Ishikawa (cell line): ENCODE measurements around the gene ANP32B.
A peak's percentile ranks its signal among the peaks of the same experiment; 100 is the strongest.

ENCODE experiments used
- CEBPB ChIP-seq: IDR thresholded peaks from 2 replicates; pipeline ENCODE4 v1.6.1; 2012
- CREB1 ChIP-seq: IDR thresholded peaks from 2 replicates; pipeline ENCODE4 v1.6.1; 2012; ENCODE audit warnings: low read depth
- EGR1 ChIP-seq: IDR thresholded peaks from 2 replicates; pipeline ENCODE4 v1.6.1; 2012
- EP300 ChIP-seq: IDR thresholded peaks from 2 replicates; pipeline ENCODE4 v1.6.1; 2012; ENCODE audit warnings: borderline replicate concordance
- FOXM1 ChIP-seq: IDR thresholded peaks from 2 replicates; pipeline ENCODE4 v1.6.1; 2012; ENCODE audit warnings: low read depth, borderline replicate concordance
- NFIC ChIP-seq: IDR thresholded peaks from 2 replicates; pipeline ENCODE4 v1.6.1; 2012
- RAD21 ChIP-seq: IDR thresholded peaks from 2 replicates; pipeline ENCODE4 v1.6.1; 2012; ENCODE audit warnings: low read depth
- TAF1 ChIP-seq: IDR thresholded peaks from 2 replicates; pipeline ENCODE4 v1.6.1; 2012; ENCODE audit warnings: low read depth, mild to moderate bottlenecking
- TCF12 ChIP-seq: IDR thresholded peaks from 2 replicates; pipeline ENCODE4 v1.6.1; 2012; ENCODE audit warnings: low read depth
- TEAD4 ChIP-seq: IDR thresholded peaks from 2 replicates; pipeline ENCODE4 v1.6.1; 2012
- YY1 ChIP-seq: IDR thresholded peaks from 2 replicates; pipeline ENCODE4 v1.6.1; 2012; ENCODE audit warnings: low read depth
- ZBTB7A ChIP-seq: IDR thresholded peaks from 2 replicates; pipeline ENCODE4 v1.6.1; 2012; ENCODE audit warnings: low read depth
- TF ChIP-seq, protein P1 (sequence below): IDR thresholded peaks from 2 replicates; pipeline ENCODE4 v1.6.1; 2012
- TF ChIP-seq, protein P2 (sequence below): IDR thresholded peaks from 2 replicates; pipeline ENCODE4 v1.6.1; 2012; ENCODE audit warnings: low read depth, mild to moderate bottlenecking
- TF ChIP-seq, protein P3 (sequence below): IDR thresholded peaks from 2 replicates; pipeline ENCODE4 v1.6.1; 2012

ANP32B gene

DNA sequence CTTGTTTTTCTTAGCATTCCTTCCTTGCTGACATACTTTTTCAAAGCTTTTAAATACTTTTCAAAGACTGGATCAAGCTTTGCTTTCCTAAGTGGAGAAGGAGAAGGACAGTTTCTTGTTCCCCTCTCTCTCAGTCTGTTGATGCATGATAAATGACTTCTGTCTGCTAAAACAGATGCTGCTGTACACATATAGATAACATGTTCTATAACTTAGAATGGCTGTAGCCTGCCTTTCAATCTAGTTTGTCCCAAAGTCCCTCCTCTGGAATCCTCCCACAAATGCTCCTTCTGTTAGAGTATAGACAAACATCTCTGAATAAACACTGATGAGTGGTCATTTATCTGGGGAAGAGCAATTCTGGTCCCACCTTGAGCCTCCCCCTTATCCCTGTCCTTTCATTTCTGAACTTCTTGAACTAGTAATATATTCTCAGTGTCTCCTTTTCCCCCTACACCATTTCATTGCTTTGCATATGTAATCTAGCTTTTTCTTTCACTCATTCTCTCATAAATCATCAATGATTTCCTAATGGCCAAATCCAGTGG is 39.8 kb upstream of the ANP32B start:
- no peak for TF ChIP-seq EP300
- TF ChIP-seq, protein P1, sequence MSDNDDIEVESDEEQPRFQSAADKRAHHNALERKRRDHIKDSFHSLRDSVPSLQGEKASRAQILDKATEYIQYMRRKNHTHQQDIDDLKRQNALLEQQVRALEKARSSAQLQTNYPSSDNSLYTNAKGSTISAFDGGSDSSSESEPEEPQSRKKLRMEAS = no peak
- TF ChIP-seq TEAD4 = no peak
- TF ChIP-seq, protein P2, sequence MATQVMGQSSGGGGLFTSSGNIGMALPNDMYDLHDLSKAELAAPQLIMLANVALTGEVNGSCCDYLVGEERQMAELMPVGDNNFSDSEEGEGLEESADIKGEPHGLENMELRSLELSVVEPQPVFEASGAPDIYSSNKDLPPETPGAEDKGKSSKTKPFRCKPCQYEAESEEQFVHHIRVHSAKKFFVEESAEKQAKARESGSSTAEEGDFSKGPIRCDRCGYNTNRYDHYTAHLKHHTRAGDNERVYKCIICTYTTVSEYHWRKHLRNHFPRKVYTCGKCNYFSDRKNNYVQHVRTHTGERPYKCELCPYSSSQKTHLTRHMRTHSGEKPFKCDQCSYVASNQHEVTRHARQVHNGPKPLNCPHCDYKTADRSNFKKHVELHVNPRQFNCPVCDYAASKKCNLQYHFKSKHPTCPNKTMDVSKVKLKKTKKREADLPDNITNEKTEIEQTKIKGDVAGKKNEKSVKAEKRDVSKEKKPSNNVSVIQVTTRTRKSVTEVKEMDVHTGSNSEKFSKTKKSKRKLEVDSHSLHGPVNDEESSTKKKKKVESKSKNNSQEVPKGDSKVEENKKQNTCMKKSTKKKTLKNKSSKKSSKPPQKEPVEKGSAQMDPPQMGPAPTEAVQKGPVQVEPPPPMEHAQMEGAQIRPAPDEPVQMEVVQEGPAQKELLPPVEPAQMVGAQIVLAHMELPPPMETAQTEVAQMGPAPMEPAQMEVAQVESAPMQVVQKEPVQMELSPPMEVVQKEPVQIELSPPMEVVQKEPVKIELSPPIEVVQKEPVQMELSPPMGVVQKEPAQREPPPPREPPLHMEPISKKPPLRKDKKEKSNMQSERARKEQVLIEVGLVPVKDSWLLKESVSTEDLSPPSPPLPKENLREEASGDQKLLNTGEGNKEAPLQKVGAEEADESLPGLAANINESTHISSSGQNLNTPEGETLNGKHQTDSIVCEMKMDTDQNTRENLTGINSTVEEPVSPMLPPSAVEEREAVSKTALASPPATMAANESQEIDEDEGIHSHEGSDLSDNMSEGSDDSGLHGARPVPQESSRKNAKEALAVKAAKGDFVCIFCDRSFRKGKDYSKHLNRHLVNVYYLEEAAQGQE = no peak

DNA sequence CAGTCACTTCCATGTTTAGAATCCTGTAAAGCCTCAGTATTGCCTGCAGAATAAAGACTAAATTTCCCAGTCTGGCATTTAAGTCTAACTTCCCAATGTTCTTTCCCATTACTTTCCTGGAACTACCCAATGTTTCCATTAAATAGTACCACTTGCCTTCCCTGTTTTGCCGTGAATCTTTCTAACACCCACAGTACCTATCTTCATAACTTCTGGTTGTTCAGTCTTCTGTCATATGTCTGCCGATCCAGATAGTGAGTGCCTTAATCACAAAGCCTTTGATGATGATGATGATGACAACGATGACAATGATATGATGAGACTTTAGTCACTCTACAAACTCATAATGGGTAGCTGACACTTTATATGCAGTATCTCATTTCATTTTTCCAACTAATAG is 38.5 kb upstream of the ANP32B start:
- TF ChIP-seq ZBTB7A (no peak), CEBPB (no peak)

DNA sequence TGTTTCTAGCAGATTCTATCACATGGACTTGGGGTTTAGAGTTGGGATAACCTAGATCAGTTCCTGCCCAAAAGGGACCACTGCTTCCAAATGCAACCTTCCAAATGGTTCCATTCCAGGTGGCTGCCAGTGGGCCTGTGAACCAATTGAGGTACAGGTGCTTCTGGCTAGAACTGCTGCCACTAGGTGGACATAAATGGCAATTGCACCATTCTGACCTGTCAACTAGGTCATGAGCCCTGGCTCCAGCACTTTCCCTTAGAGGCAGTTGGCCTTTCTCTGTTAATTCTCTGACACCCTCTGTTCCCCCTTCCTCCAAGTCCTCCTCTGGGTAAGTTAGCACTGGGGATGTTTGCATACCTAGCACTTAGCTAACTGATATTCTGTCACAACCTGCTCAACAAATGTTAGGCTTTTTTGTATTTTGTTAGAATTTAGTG is 28.6 kb upstream of the ANP32B start:
- TF ChIP-seq RAD21 (peak; percentile 60), CREB1 (no peak)

DNA sequence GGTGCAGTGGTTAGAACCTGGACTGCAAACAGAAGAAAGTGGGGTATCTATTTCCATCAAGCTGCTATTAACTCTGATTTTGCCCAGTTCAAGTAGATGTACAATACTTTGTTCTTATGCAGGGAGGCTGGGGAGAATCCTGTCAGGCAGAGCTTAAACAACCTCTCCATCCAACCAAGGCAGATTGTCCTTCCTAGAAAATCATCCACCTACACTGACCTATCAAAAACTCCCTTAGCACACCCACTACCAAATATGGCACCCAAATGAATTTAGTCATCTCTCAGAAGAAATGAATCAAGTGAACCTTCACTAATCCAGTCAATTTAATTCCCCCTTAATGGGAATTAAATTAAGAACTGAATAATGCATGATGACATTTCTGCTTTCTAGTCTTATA is 26.8 kb upstream of the ANP32B start:
- TF ChIP-seq ZBTB7A (no peak), RAD21 (no peak), CREB1 (no peak), YY1 (no peak), EP300 (no peak), CEBPB (no peak), TAF1 (no peak), NFIC (no peak), TCF12 (no peak)
- TF ChIP-seq, protein P3, sequence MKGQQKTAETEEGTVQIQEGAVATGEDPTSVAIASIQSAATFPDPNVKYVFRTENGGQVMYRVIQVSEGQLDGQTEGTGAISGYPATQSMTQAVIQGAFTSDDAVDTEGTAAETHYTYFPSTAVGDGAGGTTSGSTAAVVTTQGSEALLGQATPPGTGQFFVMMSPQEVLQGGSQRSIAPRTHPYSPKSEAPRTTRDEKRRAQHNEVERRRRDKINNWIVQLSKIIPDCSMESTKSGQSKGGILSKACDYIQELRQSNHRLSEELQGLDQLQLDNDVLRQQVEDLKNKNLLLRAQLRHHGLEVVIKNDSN = no peak
- TF ChIP-seq, protein P1 = no peak

DNA sequence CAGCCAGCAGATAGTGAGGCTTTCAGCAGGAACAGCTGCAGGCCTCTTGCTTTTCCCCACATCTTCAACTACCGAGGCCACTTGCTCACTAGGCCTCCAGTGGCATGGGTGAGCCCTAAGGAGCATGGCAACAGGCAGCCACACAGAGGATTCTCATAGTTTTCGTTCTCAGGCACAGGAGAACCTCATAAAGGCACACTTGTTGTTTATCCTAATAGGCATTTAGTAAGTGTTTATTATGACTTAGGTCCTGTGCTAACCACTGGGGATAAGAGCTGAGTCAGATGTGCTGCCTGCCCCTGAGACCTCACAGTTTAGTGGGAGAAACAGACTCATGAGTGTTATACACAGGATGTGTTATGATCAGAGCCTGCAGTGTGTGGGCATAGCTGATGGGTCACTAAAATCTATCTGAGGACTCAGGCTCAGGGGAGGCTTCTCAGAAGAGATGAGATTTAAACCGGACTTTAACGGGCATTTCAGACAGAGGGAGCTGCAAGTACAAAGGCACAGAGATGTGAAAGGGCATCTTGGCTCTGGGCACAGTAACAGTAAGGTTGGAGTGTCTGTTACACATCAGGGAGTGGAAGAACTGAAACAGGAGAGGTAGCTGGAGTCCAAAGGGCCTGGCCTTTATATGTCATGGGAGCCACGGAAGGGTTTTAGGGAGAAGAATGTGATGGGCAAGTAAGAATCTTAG is 24.2 kb upstream of the ANP32B start:
- TF ChIP-seq, protein P2 = no peak
- TF ChIP-seq CREB1 (no peak), TCF12 (no peak), EGR1 (no peak), NFIC (no peak), YY1 (no peak), TEAD4 (no peak), EP300 (no peak), TAF1 (no peak), CEBPB (no peak), ZBTB7A (no peak), RAD21 (no peak), FOXM1 (no peak)
- TF ChIP-seq, protein P1 = no peak
- TF ChIP-seq, protein P3 = no peak

DNA sequence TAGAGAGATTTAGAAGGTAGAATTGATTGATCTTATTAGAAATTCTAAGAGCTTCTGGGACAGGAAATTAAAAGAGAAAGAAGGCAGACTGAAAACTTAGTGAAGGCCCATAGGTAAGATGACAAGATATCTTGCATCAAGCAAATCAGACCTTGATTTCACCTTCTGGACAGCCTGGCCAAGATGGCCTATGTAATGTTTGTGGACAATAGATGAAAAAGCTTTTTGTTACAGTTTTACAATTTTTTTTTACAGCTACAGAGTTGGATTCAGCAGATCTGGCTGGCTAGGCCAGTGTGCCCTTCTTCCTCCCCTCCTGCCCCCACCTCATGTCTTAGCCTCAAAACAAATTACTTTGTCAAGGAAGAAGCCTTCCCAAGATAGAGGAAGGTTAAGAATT is 23.6 kb upstream of the ANP32B start:
- TF ChIP-seq EGR1 (no peak), TAF1 (no peak), YY1 (no peak), TCF12 (no peak), TEAD4 (no peak), CREB1 (no peak), NFIC (no peak), ZBTB7A (no peak)
- TF ChIP-seq, protein P2 = no peak
- TF ChIP-seq, protein P1 = no peak
- TF ChIP-seq, protein P3 = no peak
